Neutrophil (primary cell): Measurements from ENCODE around the gene DRAXIN.
"Not testable (repeated sequence)": the region's sequence is repeated elsewhere in the genome, so short reads cannot be mapped to it uniquely, and the experiment has no call there.

Source experiments
- H3K27ac ChIP-seq: fragments of 200-600 bp; sonication (generic); 2 replicates; pipeline ENCODE4 v1.5.1; 2016; ENCODE audit warnings: mild to moderate bottlenecking, moderate library complexity
- H3K27me3 ChIP-seq: fragments of 200-600 bp; sonication (generic); 2 replicates; pipeline ENCODE4 v1.6.0; 2016; ENCODE audit warnings: mild to moderate bottlenecking
- H3K36me3 ChIP-seq: fragments of 200-600 bp; sonication (generic); 2 replicates; pipeline ENCODE4 v1.5.1; 2017
- H3K4me1 ChIP-seq, 2 experiments: fragments of 200-600 bp in 1 of 2; sonication (generic) in 1 of 2; 1 replicate in 1 of 2; 2 replicates in 1 of 2; pipeline versions ENCODE4 v1.5.1 to v1.6.1; 2013 to 2016; ENCODE audit warnings: low read depth in 1 of 2, low read length in 1 of 2, mild to moderate bottlenecking in 1 of 2, moderate library complexity in 1 of 2; ENCODE audit not compliant: control insufficient read depth in 1 of 2, insufficient read depth in 1 of 2
- H3K4me3 ChIP-seq, 2 experiments: fragments of 200-600 bp in 1 of 2; sonication (generic) in 1 of 2; 1 replicate in 1 of 2; 2 replicates in 1 of 2; pipeline ENCODE4 v1.5.1; 2013 to 2016; ENCODE audit warnings: low read depth in 1 of 2, low read length in 1 of 2, mild to moderate bottlenecking in 1 of 2, moderate library complexity in 1 of 2
- H3K9me3 ChIP-seq: fragments of 200-600 bp; sonication (generic); 2 replicates; pipeline ENCODE4 v1.5.1; 2016
- CTCF ChIP-seq: fragments of 200-600 bp; sonication (generic); IDR thresholded peaks from 2 replicates; pipeline ENCODE4 v1.5.1; 2016; ENCODE audit warnings: antibody characterized with exemption

The DRAXIN gene

GRCh38 chr1:11691302-11691914 lies at the start of gene DRAXIN:
Gene DRAXIN, plus strand, starts transcription at chr1:11691710. Its CDS starts 14,549 bp downstream, at chr1:11706259.
- Histone ChIP-seq H3K9me3 (no peaks in the 10 kb centered on the region), H3K4me3 (no peak within 1 kb of the TSS)
- no peak for TF ChIP-seq CTCF

GRCh38 chr1:11641776-11642305 lies 49.7 kb upstream of the DRAXIN start:
- Histone ChIP-seq H3K4me3 (no peak overlapping the region), H3K27me3 (peaks cover 62% of the 10 kb centered on the region), H3K36me3 (no peaks in the 10 kb centered on the region), H3K4me1 (no peaks in the 10 kb centered on the region), H3K27ac (no peak overlapping the region), H3K9me3 (no peaks in the 10 kb centered on the region)
- TF ChIP-seq CTCF = no peak

More at GRCh38 chr1:11691302-11691914, at the start of gene DRAXIN:
- Histone ChIP-seq H3K4me1 (peaks cover 0 to 15% of the 10 kb centered on the region in 2 experiments), H3K27me3 (peaks cover 84% of the 10 kb centered on the region), H3K36me3 (no peaks in the 10 kb centered on the region), H3K27ac (no peak within 1 kb of the TSS)

GRCh38 chr1:11642418-11643017 lies 49.0 kb upstream of the DRAXIN start:
- H3K4me3 ChIP-seq, H3K36me3 ChIP-seq, H3K4me1 ChIP-seq, H3K27ac ChIP-seq, H3K9me3 ChIP-seq: not testable (repeated sequence)
- TF ChIP-seq CTCF = peak; percentile 89
- H3K27me3 ChIP-seq = peaks cover 62% of the 10 kb centered on the region

- Histone ChIP-seq H3K4me1 (peaks cover 0 to under 1% of the 10 kb centered on the region in 2 experiments), H3K9me3 (no peaks in the 10 kb centered on the region), H3K36me3 (no peaks in the 10 kb centered on the region), H3K4me3 (no peak overlapping the region), H3K27me3 (peaks cover 63% of the 10 kb centered on the region), H3K27ac (no peak overlapping the region)
- TF ChIP-seq CTCF = no peak
Observed at GRCh38 chr1:11643782-11644181, 47.7 kb upstream of the DRAXIN start.

- Histone ChIP-seq H3K9me3 (no peaks in the 10 kb centered on the region), H3K27ac (no peak overlapping the region), H3K4me1 (peaks cover 6 to 16% of the 10 kb centered on the region in 2 experiments), H3K27me3 (peaks cover 63% of the 10 kb centered on the region), H3K36me3 (no peaks in the 10 kb centered on the region), H3K4me3 (no peak overlapping the region)
- no peak for TF ChIP-seq CTCF
Observed at GRCh38 chr1:11645270-11645669, 46.2 kb upstream of the DRAXIN start.
